ENCODE measurements around the gene GLYR1. TPM values are rescaled to one million over a fixed set of nuclear protein-coding genes. Genes with fewer than 3 reads are reported as not detected.
A peak's percentile ranks its signal among the peaks of the same experiment; 100 is the strongest.

The GLYR1 gene
- total and polyA plus RNA-seq, 10 of the 15 experiments (the other 5 are each of a cell fraction or from before 2014, with no cell fraction given) = 7.3 to 90.2 (median 57.2) TPM

- CTCF ChIA-PET = no interaction called here
- Histone ChIP-seq H3K36me3 (ENCODE audit: control insufficient read depth in 2 of 2, insufficient read depth in 2 of 2, low read length in 1 of 2) (peaks cover 24 to 30% of the 10 kb centered on the region in 2 experiments), H3K4me2 (ENCODE audit: control insufficient read depth, insufficient read depth) (no peak overlapping the region), H3K9me3 (replicated peaks; ENCODE audit: control insufficient read depth, insufficient read depth, low read length) (no peaks in the 10 kb centered on the region), H3K4me1 (ENCODE audit: control insufficient read depth, insufficient read depth, low read length) (no peaks in the 10 kb centered on the region), H3K4me3 (no peak overlapping the region), H3K79me2 (ENCODE audit: control insufficient read depth, insufficient read depth, low read length) (no peaks in the 10 kb centered on the region; the same call in 1 of the 2 replicates), H2AFZ (ENCODE audit: control insufficient read depth, low read depth, low read length) (no peak overlapping the region), H4K20me1 (ENCODE audit: control insufficient read depth, insufficient read depth) (no peaks in the 10 kb centered on the region; the same call in 1 of the 2 replicates), H3K9ac (ENCODE audit: control insufficient read depth, insufficient read depth, low read length) (no peak overlapping the region), H3K27me3 (replicated peaks in 1 of 2; ENCODE audit: control insufficient read depth in 2 of 2, insufficient read depth in 2 of 2, low read length in 1 of 2) (no peaks in the 10 kb centered on the region), H3K27ac (ENCODE audit: control insufficient read depth, insufficient read depth) (no peak overlapping the region)
- BruUV-seq (replicated peaks) = no TSS peak
- ATAC-seq (0 out of 3 replicates have a peak, but pooled peaks have one; percentile 24), DNase-seq (ENCODE audit: low read depth, low spot score) (no peak), FAIRE-seq (no peak)
- 97% methylated on average over 5 of the region's 5 CpGs for WGBS (ENCODE audit: insufficient coverage, insufficient replicate concordance, low lambda C conversion rate, missing lambda C conversion rate)
- TF ChIP-seq YY1 (IDR thresholded peaks at IDR 0.05; ENCODE audit: low read depth, low read length) = no peak
- SMC1A ChIA-PET (ENCODE audit: uncharacterized antibody, unreplicated experiment) = no interaction called here
- intact Hi-C loops (cut with micrococcal nuclease; ENCODE audit: unreplicated experiment) (no loop called here), in situ Hi-C loops (cut with MboI) (no loop called here)
- RAD21 ChIA-PET (ENCODE audit: unreplicated experiment) = interaction anchor here (0.5 kb wide), 1 partner anchor 293 kb away, joined by 3 read pairs; no protein-coding TSS in a partner anchor
- POLR2A ChIA-PET = interaction anchor here (0.6 kb wide), 1 partner anchor 288 kb away, joined by 4 read pairs; no protein-coding TSS in a partner anchor
These were observed 20.9 kb upstream of the GLYR1 start for GRCh38 chr16:4868026-4868425.

GRCh38 chr16:4866586-4866985 is 19.5 kb upstream of the GLYR1 start:
- no TSS peak for BruUV-seq (replicated peaks)
- CTCF ChIA-PET = interaction anchor here (1.3 kb wide), 1 partner anchor 464 kb away, joined by 4 read pairs; no protein-coding TSS in a partner anchor
- Histone ChIP-seq H3K4me3 (no peak overlapping the region), H3K4me1 (ENCODE audit: control insufficient read depth, insufficient read depth, low read length) (no peaks in the 10 kb centered on the region), H3K79me2 (ENCODE audit: control insufficient read depth, insufficient read depth, low read length) (no peaks in the 10 kb centered on the region; the same call in none of the 2 replicates), H3K4me2 (ENCODE audit: control insufficient read depth, insufficient read depth) (no peak overlapping the region), H3K27ac (ENCODE audit: control insufficient read depth, insufficient read depth) (no peak overlapping the region), H4K20me1 (ENCODE audit: control insufficient read depth, insufficient read depth) (no peaks in the 10 kb centered on the region; the same call in 1 of the 2 replicates), H3K36me3 (ENCODE audit: control insufficient read depth in 2 of 2, insufficient read depth in 2 of 2, low read length in 1 of 2) (peaks cover 21 to 24% of the 10 kb centered on the region in 2 experiments), H2AFZ (ENCODE audit: control insufficient read depth, low read depth, low read length) (no peak overlapping the region), H3K9me3 (replicated peaks; ENCODE audit: control insufficient read depth, insufficient read depth, low read length) (no peaks in the 10 kb centered on the region), H3K27me3 (replicated peaks in 1 of 2; ENCODE audit: control insufficient read depth in 2 of 2, insufficient read depth in 2 of 2, low read length in 1 of 2) (no peaks in the 10 kb centered on the region), H3K9ac (ENCODE audit: control insufficient read depth, insufficient read depth, low read length) (no peak overlapping the region)
- DNase-seq (ENCODE audit: low read depth, low spot score) (no peak), FAIRE-seq (no peak), ATAC-seq (no peak)
- RAD21 ChIA-PET (ENCODE audit: unreplicated experiment) = no interaction called here
- in situ Hi-C loops (cut with MboI) (no loop called here), intact Hi-C loops (cut with micrococcal nuclease; ENCODE audit: unreplicated experiment) (no loop called here)
- 98% methylated on average over 12 of the region's 12 CpGs for WGBS (ENCODE audit: insufficient coverage, insufficient replicate concordance, low lambda C conversion rate, missing lambda C conversion rate)
- TF ChIP-seq FOS (IDR thresholded peaks at IDR 0.05; ENCODE audit: borderline replicate concordance, extremely low read depth, insufficient read length) (no peak), STAT1 (conservative IDR thresholded peaks at IDR 0.05) (no peak), JUND (IDR thresholded peaks at IDR 0.05; ENCODE audit: low read depth, low read length) (no peak), POU2F2 (IDR thresholded peaks at IDR 0.05; ENCODE audit: borderline replicate concordance, low read depth, low read length) (no peak), WRNIP1 (IDR thresholded peaks at IDR 0.05; ENCODE audit: borderline replicate concordance, low read depth, low read length) (no peak), EED (IDR thresholded peaks at IDR 0.05; ENCODE audit: low read depth) (no peak), SMC3 (IDR thresholded peaks at IDR 0.05; ENCODE audit: borderline replicate concordance, low read length) (no peak), MLLT1 (IDR thresholded peaks at IDR 0.05) (no peak), RELA (IDR thresholded peaks at IDR 0.05; ENCODE audit: borderline replicate concordance, partially characterized antibody) (no peak), CBX5 (IDR thresholded peaks at IDR 0.05; ENCODE audit: low read depth) (no peak), ZZZ3 (IDR thresholded peaks at IDR 0.05; ENCODE audit: control insufficient read depth, insufficient read length, low read depth) (no peak)
- POLR2A ChIA-PET = no interaction called here
- SMC1A ChIA-PET (ENCODE audit: uncharacterized antibody, unreplicated experiment) = no interaction called here
